Smooth muscle cell (in vitro differentiated cells): Measurements from ENCODE around the gene DLGAP1. TPM values are rescaled to one million over a fixed set of nuclear protein-coding genes. Genes with fewer than 3 reads are reported as not detected.
"Not testable (repeated sequence)": the region's sequence is repeated elsewhere in the genome, so short reads cannot be mapped to it uniquely, and the experiment has no call there.

Source experiments
- DNase-seq: peaks from one replicate; lab custom pipeline; 2025; ENCODE audit not compliant: unreplicated experiment; lab: John Stamatoyannopoulos, UW
- H2AFZ ChIP-seq: fragments of 200-600 bp; sonication (generic); 2 replicates; pipeline ENCODE4 v1.6.0; 2016; ENCODE audit warnings: antibody characterized with exemption, low read depth, mild to moderate bottlenecking
- H3F3A ChIP-seq: fragments of 200-600 bp; sonication (generic); 2 replicates; pipeline ENCODE4 v1.6.0; 2017; ENCODE audit warnings: antibody characterized with exemption, low read depth
- H3K27ac ChIP-seq: fragments of 200-600 bp; sonication (generic); 2 replicates; pipeline ENCODE4 v1.5.1; 2016; ENCODE audit warnings: low read depth, mild to moderate bottlenecking
- H3K27me3 ChIP-seq: fragments of 200-600 bp; sonication (generic); 2 replicates; pipeline ENCODE4 v1.6.1; 2016; ENCODE audit warnings: low read depth, mild to moderate bottlenecking
- H3K36me3 ChIP-seq: fragments of 200-600 bp; sonication (generic); 2 replicates; pipeline ENCODE4 v1.5.1; 2016; ENCODE audit warnings: low read depth
- H3K4me1 ChIP-seq: fragments of 200-600 bp; sonication (generic); 2 replicates; pipeline ENCODE4 v1.5.1; 2016; ENCODE audit warnings: low read depth
- H3K4me2 ChIP-seq: fragments of 200-600 bp; sonication (generic); 2 replicates; pipeline ENCODE4 v1.6.0; 2016; ENCODE audit warnings: mild to moderate bottlenecking
- H3K4me3 ChIP-seq: fragments of 200-600 bp; sonication (generic); 2 replicates; pipeline ENCODE4 v1.5.1; 2016; ENCODE audit warnings: mild to moderate bottlenecking
- H3K79me2 ChIP-seq: fragments of 200-600 bp; sonication (generic); 2 replicates; pipeline ENCODE4 v1.6.0; 2016; ENCODE audit warnings: low read depth, mild to moderate bottlenecking
- H3K9ac ChIP-seq: fragments of 200-600 bp; sonication (generic); 2 replicates; pipeline ENCODE4 v1.6.0; 2016; ENCODE audit warnings: low read depth
- H3K9me3 ChIP-seq: fragments of 200-600 bp; sonication (generic); replicated peaks from 2 replicates; pipeline ENCODE4 v1.5.1; 2016; ENCODE audit warnings: low read depth
- H4K20me1 ChIP-seq: fragments of 200-600 bp; sonication (generic); 2 replicates; pipeline ENCODE4 v1.6.0; 2016; ENCODE audit warnings: low read depth
- WGBS: methylation state at CpG from one replicate; pipeline ENCODE4 v1.1.7; 2016; ENCODE audit warnings: low lambda C conversion rate; 5-methylcytosine and 5-hydroxymethylcytosine counted together
- polyA plus RNA-seq: library from polyadenylated mRNA; unstranded; fragments of >200 nt; fragmentation: Nextera tagmentation; extraction: Ambion mirVana; gene quantifications from 2 replicates; pipeline ENCODE4 v1.2.1, GENCODE V29; 2016
- total RNA-seq: library from RNA; depleted of rRNA; stranded (reverse); fragments of >200 nt; gene quantifications from 2 replicates; pipeline ENCODE4 v1.2.3, GENCODE V29; 2014
- TF ChIP-seq, protein P1 (sequence below): fragments of 200-600 bp; sonication (generic); IDR thresholded peaks from 2 replicates; pipeline ENCODE4 v1.5.1; 2017; ENCODE audit warnings: borderline replicate concordance, mild to moderate bottlenecking, antibody characterized with exemption; ENCODE audit not compliant: insufficient read depth, poor library complexity, severe bottlenecking

Gene DLGAP1
- total and polyA plus RNA-seq, 2 experiments from 2014 or later: 2.6 to 11.3 TPM

DNA sequence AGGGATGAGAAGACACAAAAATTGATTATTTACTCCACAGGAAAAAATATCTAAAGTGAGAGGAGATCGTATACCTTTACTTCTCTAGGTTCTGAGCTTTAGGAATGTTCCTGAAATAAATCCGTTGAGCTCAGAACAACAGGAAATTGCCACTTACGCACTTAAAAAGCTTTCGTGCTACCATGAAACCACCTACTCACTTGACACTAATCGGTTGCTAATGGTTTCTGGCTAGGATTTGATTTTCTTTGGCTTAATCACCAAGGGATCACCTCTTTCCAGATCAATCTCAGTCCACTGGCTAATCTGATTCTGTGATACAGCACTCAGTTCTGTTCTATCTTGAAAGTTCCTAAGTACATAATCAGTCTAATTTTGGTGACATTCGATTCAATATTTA lies 419.6 kb downstream of the DLGAP1 start:
- Histone ChIP-seq H3F3A (no peaks in the 10 kb centered on the region), H3K79me2 (no peaks in the 10 kb centered on the region), H3K4me3 (no peak overlapping the region), H3K4me2 (no peak overlapping the region), H3K4me1 (no peaks in the 10 kb centered on the region), H3K9me3 (no peaks in the 10 kb centered on the region), H3K9ac (no peak overlapping the region), H3K36me3 (no peaks in the 10 kb centered on the region), H3K27ac (no peak overlapping the region), H2AFZ (no peak overlapping the region), H3K27me3 (no peaks in the 10 kb centered on the region), H4K20me1 (no peaks in the 10 kb centered on the region)
- DNase-seq: no peak
- 70% methylated on average over 6 of the region's 6 CpGs for WGBS
- TF ChIP-seq, protein P1, sequence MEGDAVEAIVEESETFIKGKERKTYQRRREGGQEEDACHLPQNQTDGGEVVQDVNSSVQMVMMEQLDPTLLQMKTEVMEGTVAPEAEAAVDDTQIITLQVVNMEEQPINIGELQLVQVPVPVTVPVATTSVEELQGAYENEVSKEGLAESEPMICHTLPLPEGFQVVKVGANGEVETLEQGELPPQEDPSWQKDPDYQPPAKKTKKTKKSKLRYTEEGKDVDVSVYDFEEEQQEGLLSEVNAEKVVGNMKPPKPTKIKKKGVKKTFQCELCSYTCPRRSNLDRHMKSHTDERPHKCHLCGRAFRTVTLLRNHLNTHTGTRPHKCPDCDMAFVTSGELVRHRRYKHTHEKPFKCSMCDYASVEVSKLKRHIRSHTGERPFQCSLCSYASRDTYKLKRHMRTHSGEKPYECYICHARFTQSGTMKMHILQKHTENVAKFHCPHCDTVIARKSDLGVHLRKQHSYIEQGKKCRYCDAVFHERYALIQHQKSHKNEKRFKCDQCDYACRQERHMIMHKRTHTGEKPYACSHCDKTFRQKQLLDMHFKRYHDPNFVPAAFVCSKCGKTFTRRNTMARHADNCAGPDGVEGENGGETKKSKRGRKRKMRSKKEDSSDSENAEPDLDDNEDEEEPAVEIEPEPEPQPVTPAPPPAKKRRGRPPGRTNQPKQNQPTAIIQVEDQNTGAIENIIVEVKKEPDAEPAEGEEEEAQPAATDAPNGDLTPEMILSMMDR: no peak

DNA sequence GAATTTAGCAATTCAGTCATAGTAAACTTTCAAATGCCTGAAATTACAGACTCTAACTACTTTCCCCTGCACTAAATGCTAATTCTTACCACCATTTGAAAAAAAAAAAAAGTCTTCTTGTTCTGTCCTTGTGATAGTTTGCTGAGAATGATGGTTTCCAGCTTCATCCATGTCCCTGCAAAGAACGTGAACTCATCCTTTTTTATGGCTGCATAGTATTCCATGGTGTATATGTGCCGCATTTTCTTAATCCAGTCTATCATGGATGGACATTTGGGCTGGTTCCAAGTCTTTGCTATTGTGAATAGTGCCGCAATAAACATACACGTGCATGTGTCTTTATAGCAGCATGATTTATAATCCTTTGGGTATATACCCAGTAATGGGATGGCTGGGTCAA lies 420.3 kb downstream of the DLGAP1 start:
- not testable (repeated sequence) for H3K9me3 ChIP-seq

DNA sequence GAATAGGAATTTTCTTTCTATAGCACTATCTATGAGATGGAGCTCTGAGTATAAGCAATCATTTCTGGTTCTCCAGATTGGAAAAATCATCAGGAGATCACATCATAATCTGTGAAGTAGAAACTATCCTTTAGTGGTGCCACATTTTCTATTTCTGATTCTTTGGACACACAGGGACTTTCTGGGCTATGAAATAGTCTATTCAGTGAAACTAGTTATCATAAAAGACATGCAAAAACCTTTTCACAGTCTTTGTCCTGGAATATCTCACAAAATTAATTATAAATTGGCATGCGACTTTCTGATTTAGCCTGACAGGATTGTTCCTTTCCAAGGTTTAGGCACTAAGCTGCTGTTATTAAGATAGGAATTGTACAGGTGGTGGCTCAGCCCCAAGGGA lies 428.6 kb downstream of the DLGAP1 start:
- TF ChIP-seq, protein P1: no peak

More for the DNA sequence above, 420.3 kb downstream of the DLGAP1 start:
- H3K27ac ChIP-seq, H3K4me2 ChIP-seq, H3K27me3 ChIP-seq, H4K20me1 ChIP-seq, H3F3A ChIP-seq, H3K9ac ChIP-seq, H2AFZ ChIP-seq, H3K4me3 ChIP-seq, DNase-seq, H3K4me1 ChIP-seq, H3K36me3 ChIP-seq, H3K79me2 ChIP-seq: not testable (repeated sequence)
- WGBS: 98% methylated on average over 4 of the region's 4 CpGs

DNA sequence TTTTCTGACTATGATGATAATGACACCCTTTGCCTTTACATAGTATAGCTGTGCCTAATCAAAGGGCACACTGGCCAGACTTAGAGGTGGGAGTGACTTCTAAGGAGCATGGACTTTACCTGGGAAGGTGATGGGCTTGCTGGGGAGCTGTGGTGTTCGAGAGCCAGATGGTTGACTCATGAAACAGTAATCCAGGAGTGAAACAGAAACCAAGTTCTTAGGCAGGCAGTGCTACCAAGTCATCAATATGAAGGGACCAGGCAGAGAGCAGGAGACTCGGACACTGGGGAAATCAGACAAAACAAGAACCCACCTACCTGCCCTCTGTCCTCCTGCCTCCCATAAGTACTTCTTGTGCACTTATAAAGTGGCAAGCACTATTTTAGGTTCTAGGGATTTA lies 430.4 kb downstream of the DLGAP1 start:
- no peak for DNase-seq
- Histone ChIP-seq H3F3A (no peaks in the 10 kb centered on the region), H2AFZ (no peak overlapping the region), H3K79me2 (no peaks in the 10 kb centered on the region), H3K27me3 (no peaks in the 10 kb centered on the region), H3K4me1 (no peaks in the 10 kb centered on the region), H4K20me1 (no peaks in the 10 kb centered on the region), H3K36me3 (no peaks in the 10 kb centered on the region), H3K9me3 (no peaks in the 10 kb centered on the region), H3K27ac (no peak overlapping the region), H3K4me2 (no peak overlapping the region), H3K9ac (no peak overlapping the region), H3K4me3 (no peak overlapping the region)
- WGBS: 74% methylated on average over 2 of the region's 2 CpGs
- TF ChIP-seq, protein P1: no peak

More for the DNA sequence above, 428.6 kb downstream of the DLGAP1 start:
- H3K27me3 ChIP-seq: no peaks in the 10 kb centered on the region
- no peaks in the 10 kb centered on the region for H3F3A ChIP-seq
- no peak for DNase-seq
- H3K36me3 ChIP-seq: no peaks in the 10 kb centered on the region
- no peaks in the 10 kb centered on the region for H3K4me1 ChIP-seq
- H3K4me2 ChIP-seq: no peak overlapping the region
- H3K9ac ChIP-seq: no peak overlapping the region
- H3K27ac ChIP-seq: no peak overlapping the region
- no peaks in the 10 kb centered on the region for H4K20me1 ChIP-seq
- H3K9me3 ChIP-seq: no peaks in the 10 kb centered on the region
- 79% methylated on average over 1 of the region's 1 CpG for WGBS
- no peak overlapping the region for H2AFZ ChIP-seq
- no peaks in the 10 kb centered on the region for H3K79me2 ChIP-seq
- no peak overlapping the region for H3K4me3 ChIP-seq

DNA sequence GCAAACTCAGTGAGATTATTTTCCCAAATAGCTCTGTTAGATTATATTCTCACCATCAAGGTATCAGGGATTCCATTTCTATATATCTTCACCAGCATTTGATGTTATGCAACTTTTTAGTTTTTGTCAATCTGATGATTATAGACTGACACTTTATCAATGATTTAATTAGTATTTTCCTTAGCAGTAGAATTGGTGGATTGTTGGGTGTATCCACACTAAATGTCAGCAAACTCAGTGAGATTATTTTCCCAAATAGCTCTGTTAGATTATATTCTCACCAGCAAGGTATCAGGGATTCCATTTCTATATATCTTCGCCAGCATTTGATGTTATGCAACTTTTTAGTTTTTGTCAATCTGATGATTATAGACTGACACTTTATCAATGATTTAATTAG lies 432.4 kb downstream of the DLGAP1 start:
- not testable (repeated sequence) for H3K9me3 ChIP-seq, DNase-seq, H3K27me3 ChIP-seq, H3K79me2 ChIP-seq, H3K4me3 ChIP-seq, H3F3A ChIP-seq, H2AFZ ChIP-seq, H3K4me2 ChIP-seq, H4K20me1 ChIP-seq, H3K4me1 ChIP-seq, H3K36me3 ChIP-seq, H3K27ac ChIP-seq, H3K9ac ChIP-seq
- WGBS: 100% methylated on average over 1 of the region's 1 CpG
